CMK (cell line): ENCODE results near the gene AP1S2.
"Not testable (repeated sequence)": the region's sequence is repeated elsewhere in the genome, so short reads cannot be mapped to it uniquely, and the experiment has no call there.

Source experiments
- DNase-seq: peaks from one replicate; pipeline ENCODE4 v3.0.0-alpha.2; 2010; ENCODE audit warnings: low read depth

AP1S2 gene

DNA sequence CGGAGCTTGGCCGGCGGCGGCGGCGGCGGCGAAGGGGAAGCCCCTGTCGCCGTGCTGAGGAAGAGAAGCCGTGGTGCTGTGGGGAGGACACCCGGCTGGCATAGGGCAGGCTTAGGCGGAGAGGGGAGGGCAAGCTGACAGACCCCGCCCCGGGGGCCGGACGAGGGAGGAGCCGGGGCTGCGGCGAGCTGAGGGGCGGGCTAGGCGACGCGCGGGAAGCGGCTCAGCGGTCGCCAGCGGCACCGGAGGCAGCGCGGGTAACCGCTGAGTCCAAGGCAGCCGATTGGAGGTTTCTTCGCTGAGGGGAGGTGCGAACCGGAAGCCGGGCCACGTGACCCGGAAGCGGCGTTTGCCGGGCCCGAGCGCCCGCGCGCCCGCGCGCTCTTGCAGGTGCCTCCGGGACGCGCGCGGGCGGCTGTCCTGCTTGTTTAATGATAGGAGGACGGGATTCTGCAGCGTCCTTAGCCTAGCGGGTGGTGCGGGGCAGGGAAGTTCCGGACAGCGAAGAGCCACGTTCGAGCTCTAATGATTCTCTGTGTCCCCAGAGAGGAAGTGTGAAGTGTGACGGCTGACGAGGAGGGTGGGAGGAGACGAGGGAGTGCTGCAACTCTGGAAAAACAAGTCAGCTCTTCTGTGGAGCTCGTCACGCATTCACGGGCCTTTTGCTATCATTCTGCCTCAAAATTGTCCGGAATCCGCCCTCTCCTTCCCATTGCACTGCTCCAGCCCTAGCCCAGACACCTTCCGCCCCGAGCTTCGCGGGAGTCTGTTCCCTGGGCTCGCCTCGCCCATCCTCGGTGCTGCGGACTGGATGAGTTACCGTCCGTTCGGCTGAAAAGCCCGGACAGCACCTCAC lies at the start of gene AP1S2:
Gene AP1S2 (minus strand): TSS at position 102 of the 856 bp plus-strand sequence. CDS start 2,289 bp downstream, outside the sequence.
- peak; percentile 55 for DNase-seq

DNA sequence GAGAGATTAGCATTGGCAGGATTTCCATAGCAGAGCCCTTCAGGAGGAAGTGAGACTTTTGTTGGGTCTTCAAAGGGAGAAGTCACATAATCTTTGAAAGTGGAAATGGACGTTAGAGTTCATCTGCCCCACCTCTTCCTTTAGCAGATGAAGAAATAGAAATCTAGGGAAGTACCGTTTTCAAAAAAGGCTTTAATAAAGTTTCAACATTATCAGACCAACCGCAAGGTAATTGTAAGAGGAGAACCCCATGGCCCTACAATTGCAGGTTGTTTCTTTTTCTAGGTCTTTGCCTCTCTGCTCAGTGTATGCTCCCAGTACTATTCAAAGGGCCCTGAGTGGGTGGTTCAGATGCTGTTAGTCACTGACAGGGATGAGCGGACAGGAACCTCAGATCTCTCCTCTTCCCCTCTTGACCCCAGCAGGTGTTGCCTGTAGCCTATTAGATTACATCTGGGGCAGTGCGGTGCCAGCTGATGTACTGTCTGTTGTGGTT lies 48.6 kb upstream of the AP1S2 start:
- no peak for DNase-seq

DNA sequence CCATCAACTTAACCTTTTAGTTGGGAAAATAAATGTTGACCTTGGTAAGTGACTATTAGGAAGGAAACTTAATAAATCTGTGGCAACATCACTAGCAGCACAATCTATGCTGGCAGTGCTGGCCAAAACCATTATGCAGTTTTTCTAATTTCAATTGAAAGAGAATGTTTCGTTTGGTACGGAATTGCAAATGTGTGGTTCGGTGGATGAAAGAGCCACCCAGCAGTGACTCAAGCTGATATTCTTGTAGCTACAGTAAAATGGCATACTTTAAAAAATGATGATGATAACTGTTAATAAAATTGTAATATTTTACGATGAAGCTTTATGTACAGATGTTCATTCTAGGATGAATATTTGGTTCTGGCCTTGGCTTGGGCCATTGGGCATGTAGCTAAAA lies 40.7 kb upstream of the AP1S2 start:
- no peak for DNase-seq

DNA sequence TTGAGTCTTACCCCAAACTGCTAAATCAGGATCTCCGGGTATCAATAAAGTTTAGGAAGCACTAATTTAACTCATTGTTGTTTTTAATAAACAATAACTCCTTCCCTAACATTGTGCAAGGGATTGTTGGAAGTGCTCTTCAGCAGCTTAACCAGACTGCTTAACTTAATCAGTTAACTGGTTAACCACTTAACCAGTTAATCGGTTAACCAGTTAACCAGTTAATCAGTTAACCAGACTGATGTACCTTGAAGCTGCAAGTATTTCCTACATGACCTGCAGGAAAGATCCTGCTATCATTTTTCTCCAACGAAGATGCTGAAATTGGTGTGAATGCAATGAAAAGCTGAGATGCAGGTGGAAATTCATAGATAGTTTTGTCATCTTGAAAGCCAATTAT lies 40.1 kb upstream of the AP1S2 start:
- no peak for DNase-seq

DNA sequence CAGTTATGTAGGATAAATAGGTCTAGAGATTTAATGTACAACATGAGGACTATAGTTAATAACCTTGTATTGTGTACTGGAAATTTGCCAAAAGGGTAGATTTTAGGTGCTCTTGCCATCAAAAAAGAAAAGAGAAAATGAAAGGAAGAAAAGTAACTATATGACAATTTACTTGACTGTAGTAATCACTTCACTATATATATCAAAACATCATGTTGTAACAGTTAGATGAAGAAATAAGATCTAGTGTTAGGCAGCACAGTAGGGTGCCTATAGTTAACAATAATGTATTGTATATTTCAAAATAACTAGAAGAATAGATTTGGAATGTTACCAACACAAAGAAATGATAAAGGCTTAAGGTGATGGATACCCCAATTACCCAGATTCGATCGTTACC lies 35.9 kb upstream of the AP1S2 start:
- no peak for DNase-seq

DNA sequence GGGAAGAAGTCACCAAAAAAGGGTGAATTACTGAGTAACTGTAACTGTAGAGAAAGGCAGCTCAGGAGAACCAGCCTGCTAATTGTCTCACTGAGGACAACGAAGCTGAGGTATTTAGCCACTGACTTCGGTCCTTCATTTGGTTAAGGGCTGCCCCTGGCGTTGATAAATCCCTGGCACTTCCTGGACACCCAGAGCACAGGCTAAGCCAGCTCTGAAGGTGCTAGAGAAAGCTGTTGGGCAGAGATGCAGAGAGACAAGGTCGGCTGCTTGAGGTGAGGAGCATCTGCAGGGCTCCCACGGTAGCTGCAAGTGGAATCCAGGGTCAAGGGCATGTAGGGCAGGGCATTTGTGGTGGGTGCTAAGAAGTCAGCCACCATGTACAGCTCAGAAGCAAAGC lies 33.4 kb upstream of the AP1S2 start:
- DNase-seq: no peak

DNA sequence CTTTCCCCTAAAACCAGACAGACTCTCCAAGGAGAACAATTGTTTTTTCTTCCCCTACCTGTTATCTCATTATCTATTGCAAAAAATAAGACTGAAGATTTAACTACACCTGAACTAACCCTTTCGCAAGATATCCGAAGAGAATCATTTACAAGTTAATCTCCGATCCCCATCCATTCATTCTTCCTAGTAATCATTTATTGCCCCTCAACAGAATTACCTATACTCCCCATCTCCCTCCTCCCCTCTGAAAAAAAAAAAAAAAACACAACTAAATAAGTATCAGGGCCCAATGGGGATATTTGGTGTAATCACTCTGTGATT lies 28.9 kb upstream of the AP1S2 start:
- no peak for DNase-seq

DNA sequence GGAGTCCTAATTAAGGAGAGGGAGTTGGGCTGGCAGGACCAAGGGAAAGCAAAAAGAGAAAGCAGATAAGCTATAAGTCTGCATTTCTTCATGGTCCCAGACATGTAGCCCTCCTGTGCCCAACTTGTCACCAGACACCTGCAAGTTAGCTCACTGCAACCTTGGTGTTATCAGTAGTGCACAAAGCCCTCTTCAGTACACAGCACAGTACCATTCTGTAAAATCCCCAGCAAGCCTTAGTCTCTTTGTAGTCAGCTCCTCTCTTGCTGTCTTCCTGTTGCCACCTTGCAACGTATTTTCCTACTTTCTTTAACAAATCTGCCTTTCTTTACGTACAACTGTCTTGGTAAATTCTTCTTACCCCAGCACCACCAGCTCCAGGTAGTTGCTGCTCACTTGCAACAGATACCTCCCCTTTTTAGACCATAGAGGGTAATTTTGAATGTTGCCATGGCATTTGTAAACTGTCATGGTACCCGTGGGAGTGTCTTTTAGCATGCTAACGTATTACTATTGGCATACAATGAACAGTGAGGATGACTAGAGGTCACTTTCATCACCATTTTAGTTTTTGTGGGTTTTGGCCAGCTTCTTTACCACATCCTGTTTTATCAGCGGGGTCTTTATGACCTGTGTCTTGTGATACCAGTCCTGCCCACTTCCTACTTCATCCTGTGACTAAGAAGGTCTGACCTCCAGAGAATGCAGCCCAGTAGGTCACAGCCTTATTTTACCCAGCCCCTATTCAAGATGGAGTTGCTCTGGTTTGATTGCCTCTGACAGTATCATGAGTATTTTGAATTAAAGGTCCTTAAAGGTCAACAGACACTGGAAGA lies 28.3 kb upstream of the AP1S2 start:
- DNase-seq: peak; percentile 11

DNA sequence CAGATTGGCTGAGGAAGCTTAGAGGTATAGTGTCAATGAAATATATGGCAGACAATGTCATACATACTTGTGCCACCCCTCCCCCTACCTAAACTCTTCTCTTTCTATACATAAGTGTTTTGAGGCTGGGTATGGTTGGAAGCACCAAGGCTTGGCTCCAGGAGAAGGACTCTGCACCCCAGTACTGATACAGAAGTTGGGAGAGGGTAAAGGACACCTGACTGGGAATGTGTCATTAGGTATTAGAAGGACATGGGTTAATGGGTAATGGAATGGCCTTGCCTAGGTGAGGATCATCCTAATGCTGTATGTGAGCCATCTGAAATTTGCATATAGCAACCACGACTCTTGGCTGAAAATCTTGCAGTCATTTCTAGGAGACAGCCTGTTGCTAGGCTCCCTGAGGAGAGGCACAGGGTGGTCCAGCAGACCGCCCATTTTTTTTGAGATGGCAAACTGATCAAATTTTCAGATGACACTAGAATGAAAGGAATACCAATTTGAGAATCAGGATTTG lies 26.8 kb upstream of the AP1S2 start:
- DNase-seq: no peak

DNA sequence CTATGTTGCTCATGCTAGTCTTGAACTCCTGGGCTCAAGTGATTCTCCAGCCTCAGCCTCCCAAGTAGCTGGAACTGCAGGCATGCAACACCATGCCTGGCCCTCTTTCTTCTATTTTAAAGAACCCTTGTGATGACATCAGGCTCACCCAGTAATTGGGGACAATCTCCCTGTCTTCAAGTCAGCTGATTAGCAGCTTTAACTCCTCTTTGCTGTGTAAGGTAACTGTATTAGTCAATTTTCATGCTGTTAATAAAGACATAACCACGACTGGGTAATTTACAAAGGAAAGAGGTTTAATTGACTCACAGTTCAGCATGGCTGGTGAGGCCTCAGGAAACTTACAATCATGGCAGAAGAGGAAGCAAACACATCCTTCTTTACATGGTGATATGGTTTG lies 23.3 kb upstream of the AP1S2 start:
- DNase-seq: not testable (repeated sequence)

DNA sequence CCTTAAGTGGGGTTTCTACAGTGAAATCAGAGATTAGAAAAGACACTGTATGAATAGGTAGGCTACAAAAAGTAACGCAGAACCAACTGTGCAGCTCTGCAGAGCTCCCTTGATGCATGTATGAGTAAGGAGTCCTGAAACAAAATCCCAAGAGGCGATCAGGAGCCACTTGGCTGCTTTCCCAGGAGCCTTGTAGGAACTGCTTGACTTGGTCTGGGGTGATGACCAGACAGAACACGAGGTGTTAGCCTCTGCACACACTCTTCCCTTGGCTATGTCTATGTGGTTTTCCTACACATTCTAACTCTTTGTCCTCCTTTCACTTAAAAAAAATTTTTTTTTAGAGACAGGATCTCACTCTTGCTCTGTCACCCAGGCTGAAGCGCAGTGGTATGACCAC lies 22.8 kb upstream of the AP1S2 start:
- DNase-seq: no peak

DNA sequence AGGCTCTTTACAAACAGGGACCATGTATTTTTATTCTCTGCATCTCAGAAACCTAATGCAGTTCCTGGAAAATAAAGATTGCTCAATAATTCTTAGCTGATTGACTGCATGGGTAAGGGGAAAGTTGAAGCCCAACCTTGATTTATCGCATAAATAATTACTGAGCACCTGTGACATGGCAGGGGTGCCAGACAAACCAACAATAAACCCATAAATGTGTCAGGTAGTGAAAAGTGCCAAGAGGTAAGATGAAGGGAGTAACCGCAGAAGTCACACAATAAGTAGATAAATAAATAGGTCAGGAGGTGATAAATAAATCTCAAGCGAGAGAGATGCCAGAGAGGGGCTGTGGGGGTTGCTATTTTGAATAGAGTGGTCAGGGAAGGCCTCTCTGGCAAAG lies 20.1 kb upstream of the AP1S2 start:
- DNase-seq: no peak

DNA sequence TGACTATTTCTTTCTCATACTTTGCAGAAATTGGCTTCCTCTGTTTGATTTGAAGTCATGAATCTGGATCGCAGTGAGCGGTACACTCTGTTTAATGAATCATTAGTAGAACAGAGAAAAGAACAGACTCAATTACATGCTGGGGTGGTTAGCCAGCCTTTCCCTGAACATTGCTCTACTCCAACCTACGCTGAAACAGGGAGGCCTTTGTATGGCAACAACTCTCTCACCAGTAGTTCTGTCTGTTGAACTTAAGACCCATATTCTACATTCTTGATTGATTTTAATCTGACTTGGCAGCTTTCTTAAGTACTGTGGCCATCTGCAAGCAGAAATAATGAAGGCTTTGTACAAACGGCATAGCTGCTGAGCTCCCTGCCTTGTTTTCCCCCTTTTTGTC lies 19.0 kb upstream of the AP1S2 start:
- DNase-seq: no peak

DNA sequence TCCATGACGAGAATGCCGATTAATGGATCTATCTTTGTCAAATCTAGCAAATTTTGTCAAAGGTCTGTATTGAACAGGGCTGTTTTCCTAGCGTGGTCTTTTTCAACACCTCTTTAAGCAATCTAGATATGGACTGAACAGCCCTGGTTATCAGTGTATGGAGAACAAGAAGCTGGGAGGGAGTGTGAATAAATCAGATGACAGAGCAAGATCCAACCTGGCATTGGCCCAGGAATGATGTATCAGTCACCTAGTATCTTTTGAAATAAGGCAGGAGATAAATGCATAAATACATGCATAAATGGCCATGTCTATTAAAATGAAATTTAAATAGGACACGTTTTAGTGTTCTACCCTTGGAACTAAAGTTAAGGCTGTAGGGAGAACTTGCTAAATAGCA lies 15.7 kb upstream of the AP1S2 start:
- DNase-seq: no peak

DNA sequence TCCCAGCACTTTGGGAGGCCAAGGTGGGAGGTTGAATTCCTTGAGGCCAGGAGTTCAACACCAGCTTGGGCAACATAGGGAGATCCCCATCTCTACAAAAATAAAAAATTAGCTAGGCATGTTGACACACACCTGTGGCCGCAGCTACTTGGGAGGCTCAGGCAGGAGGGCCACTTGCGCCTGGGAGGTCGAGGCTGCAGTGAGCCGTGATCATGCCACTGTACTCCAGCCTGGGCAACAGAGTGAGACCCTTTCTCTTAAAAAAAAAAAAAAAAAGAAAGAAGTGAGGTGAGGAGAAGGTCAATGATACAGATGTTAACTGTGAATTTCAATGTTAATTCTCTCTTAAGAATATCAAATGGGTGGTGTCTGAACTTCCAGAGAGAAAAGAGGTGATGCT lies 15.1 kb upstream of the AP1S2 start:
- DNase-seq: no peak

DNA sequence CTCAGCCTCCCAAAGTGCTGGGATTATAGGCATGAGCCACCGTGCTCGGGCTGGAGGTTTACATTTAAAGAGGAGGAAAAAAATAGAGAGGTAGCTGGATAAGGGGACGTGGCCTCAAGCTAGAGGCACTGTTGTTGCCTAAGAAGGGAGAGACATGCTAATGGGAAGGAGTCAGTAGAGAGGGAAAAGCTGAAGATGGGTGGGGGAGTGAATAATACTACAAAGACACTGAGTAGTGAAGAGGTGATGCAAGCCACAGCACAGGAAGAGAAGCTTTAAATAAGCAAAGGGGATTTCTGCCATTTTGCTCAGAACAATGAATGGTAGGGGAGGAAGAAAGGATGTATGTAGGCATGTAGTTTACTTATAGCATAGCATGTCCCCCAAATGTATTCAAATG lies 11.5 kb upstream of the AP1S2 start:
- no peak for DNase-seq

DNA sequence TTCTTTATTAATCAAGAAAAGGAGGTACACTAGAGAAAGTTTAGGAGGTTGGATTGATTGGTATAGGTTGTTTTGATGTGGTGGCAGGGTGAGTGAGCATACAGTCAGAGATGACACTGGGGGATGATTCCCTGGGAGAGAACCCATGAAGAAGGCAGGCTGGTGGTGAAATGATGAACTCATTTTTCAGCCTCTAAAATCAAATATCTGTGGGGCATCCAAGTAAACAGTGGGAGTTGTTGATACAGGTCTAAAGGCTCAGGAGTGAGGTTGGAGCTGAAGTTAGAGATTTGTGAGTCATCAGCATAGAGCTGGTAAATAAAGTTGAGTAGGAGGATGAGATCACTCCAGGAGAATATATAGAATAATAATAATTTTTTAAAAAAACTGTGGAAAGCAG lies 10.0 kb upstream of the AP1S2 start:
- no peak for DNase-seq

DNA sequence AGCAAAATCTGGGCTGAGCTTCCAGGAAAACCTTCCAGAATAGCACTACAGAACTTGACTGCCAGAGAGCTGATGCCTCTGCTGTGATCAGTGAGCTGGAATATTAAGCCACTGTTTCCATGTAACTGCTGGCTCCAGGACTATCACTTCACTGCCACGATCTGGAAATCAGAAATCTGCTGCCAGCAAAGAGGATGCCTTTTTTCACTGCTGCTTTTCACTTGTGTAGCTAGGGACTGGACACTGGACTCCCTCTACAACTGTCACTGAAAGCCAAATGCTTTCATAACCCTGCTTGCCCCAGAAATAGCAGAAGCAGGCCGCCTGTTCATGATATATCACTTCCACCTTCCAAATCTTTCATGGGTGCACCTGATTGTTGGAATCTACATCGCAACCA lies 9.4 kb upstream of the AP1S2 start:
- DNase-seq: no peak

DNA sequence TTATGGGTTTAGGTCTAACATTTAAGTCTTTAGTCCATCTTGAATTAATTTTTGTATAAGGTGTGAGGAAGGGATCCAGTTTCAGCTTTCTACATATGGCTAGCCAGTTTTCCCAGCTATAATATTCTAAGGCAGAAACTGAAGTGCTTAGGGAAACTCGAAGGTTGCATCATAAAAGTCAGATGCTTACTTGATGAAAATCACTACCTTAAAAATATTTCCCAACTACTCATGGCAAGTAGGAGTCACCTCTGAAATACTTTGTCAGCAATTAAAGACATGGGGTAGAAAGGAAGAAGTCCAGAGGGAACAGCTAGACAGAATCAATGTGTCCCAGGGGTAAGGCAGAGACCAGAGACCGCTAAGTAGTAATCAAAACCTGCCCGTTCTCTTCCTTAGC lies 6.3 kb upstream of the AP1S2 start:
- DNase-seq: no peak

DNA sequence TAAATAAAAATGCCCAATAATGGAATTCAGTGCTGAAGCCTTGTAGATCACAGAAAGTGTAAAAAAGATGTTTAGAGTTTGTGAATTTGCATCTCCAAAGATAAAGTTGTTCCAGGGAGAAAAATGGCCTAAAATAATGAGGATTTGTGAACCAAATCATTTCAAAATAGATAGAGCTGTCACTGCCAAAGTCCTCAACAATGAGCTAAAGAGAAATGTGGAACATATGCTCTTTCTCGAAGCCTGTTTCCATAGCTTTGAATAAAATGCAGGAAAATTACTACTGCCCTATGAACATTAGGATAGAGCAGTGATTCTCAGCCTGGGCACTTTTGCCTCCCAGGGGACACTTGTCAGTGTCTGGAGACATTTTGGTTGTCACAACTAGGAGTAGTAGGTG lies 3.4 kb upstream of the AP1S2 start:
- DNase-seq: no peak

DNA sequence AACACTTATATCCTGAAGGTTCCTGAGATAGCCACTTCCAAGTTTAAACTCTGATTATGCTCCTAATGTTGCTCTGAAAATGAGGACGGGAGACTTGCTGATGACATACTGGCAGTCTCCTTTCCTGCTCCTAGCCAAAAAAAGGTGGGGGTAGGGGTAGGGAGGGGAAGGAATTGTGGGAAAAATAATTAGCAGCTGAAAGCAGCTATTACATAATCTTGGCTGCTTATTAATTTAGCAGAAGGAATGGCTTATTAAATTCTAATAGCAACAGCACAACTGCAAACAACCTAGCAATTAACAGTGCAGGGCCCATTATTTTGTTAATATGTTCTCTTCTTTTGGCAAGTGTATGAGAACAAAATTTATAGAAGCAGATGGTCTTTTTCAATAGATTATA lies 2.0 kb upstream of the AP1S2 start:
- DNase-seq: no peak

DNA sequence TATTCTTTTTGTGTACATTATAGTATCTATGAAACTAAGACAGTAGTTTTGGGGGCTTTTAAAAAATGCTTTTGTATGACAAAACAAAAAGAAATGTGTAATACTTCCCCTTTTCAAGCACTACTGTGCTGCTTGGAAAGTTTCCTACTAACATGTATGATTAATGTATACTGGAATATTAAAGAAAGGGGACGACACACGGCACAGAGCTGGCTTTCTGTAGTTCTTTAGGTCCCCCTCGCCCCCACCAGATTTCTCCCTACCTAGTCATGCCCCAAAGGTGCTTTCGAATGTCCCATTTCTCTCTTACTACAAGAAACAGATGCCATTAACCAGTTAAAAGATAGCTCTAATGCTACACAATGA lies 1.6 kb upstream of the AP1S2 start:
- DNase-seq: no peak

DNA sequence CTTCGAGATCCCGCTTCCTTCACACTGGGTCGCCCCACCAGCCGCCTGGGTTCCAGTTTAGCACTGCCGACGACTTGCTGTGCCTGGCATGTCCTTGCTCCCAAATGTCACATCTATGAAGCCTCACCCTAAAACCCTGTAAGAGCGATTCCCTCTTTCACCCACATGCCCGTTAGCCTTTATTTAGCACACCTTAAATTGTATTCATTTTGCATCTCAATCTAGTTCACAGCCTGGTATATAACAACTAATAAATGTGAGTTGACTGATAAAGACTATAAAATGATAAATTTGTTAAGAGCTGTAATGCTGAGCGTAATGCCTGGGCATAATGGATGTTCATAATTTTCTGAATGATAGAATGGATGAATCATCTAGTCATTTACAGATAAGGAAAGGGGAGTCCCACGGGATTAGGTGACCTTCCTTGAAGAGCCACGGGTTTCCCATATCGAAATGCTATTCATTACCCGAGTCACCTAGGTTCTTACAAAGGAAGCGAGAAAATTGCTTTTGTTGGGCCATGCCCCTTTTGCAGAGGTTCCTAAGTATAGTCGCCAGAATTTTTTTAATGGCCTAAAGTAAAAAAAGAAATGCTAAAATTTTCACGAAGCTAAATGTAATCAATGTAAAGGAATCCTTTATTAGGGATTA lies 1.1 kb upstream of the AP1S2 start:
- no peak for DNase-seq
